Activated CD8-positive, alpha-beta T cell treated with anti-CD3 and anti-CD28 coated beads for 36 hours (primary cell): Measurements from ENCODE around the gene IGF2R. TPM values are rescaled to one million over a fixed set of nuclear protein-coding genes. Genes with fewer than 3 reads are reported as not detected.
"Not testable (repeated sequence)": the region's sequence is repeated elsewhere in the genome, so short reads cannot be mapped to it uniquely, and the experiment has no call there.

Experiments
- ATAC-seq: fragments of 200-7000 bp; cut with Tn5 transposase; one replicate; pipeline ENCODE4 v1.10.0; 2021; ENCODE audit warnings: mild to moderate bottlenecking, moderate library complexity
- CTCF ChIA-PET: fragments of 350-600 bp; sonication (Branson Sonifier 250); formaldehyde crosslinking; loops from one replicate; lab custom pipeline; 2021; ENCODE audit warnings: antibody characterized with exemption; lab: Charles Lee
- POLR2A ChIA-PET: fragments of 350-600 bp; sonication (Branson Sonifier 250); formaldehyde crosslinking; loops from one replicate; lab custom pipeline; 2021; ENCODE audit warnings: antibody characterized with exemption; lab: Charles Lee
- DNase-seq: peaks from one replicate; pipeline ENCODE4 v3.0.0-alpha.2; 2020
- H3K27ac Mint-ChIP-seq: one replicate; pipeline ENCODE4 v1.8.0; 2021; ENCODE audit warnings: mild to moderate bottlenecking, mixed read lengths
- H3K27me3 Mint-ChIP-seq: one replicate; pipeline ENCODE4 v1.8.0; 2021; ENCODE audit warnings: mixed read lengths
- H3K36me3 Mint-ChIP-seq: one replicate; pipeline ENCODE4 v1.8.0; 2021; ENCODE audit warnings: low read depth, mixed read lengths
- H3K4me1 Mint-ChIP-seq: one replicate; pipeline ENCODE4 v1.8.0; 2021; ENCODE audit warnings: low read depth, mixed read lengths
- H3K4me3 Mint-ChIP-seq: one replicate; pipeline ENCODE4 v1.8.0; 2021; ENCODE audit warnings: mild to moderate bottlenecking, moderate library complexity, mixed read lengths
- H3K9me3 Mint-ChIP-seq: one replicate; pipeline ENCODE4 v1.8.0; 2021; ENCODE audit warnings: mixed read lengths
- CTCF ChIP-seq: fragments of 200-600 bp; IDR thresholded peaks from one replicate; pipeline ENCODE4 v1.8.0; 2022; ENCODE audit warnings: antibody characterized with exemption, mild to moderate bottlenecking
- intact Hi-C: fragments of 100-400 bp; cut with micrococcal nuclease; formaldehyde crosslinking; loops from one replicate; pipeline ENCODE4 v1.10.0; 2022
- total RNA-seq, 2 experiments: library from RNA; stranded (reverse); gene quantifications; one replicate each; pipeline ENCODE4 v1.2.3, GENCODE V29; 2021

Gene IGF2R
- total RNA-seq, 2 experiments from 2014 or later, result 81.7 to 82.4 TPM

- Mint-ChIP-seq H3K4me3 (no peak overlapping the region), H3K4me1 (peaks cover 10% of the 10 kb centered on the region), H3K27me3 (no peaks in the 10 kb centered on the region), H3K36me3 (no peaks in the 10 kb centered on the region), H3K27ac (no peak overlapping the region), H3K9me3 (no peaks in the 10 kb centered on the region)
- intact Hi-C loops, result loop anchor here (1.0 to 5.0 kb wide), 2 partner anchors 317 to 393 kb away; no protein-coding TSS in a partner anchor
- ATAC-seq, result no peak
- POLR2A ChIA-PET, result interaction anchor here (1.3 kb wide), 1 partner anchor 12 kb away, joined by 4 read pairs; no protein-coding TSS in a partner anchor
- TF ChIP-seq CTCF, result no peak
- DNase-seq, result no peak
- CTCF ChIA-PET, result interaction anchor here (0.7 to 3.0 kb wide), 12 partner anchors 9 to 395 kb away, joined by 3 to 34 read pairs (median 4); partner anchors contain the start of gene MRPL18
These were observed 170.0 kb downstream of the IGF2R start for GRCh38 chr6:160138839-160139419.

- Mint-ChIP-seq H3K36me3 (no peaks in the 10 kb centered on the region), H3K27ac (no peak overlapping the region), H3K9me3 (peaks cover 2% of the 10 kb centered on the region), H3K4me3 (no peak overlapping the region), H3K27me3 (no peaks in the 10 kb centered on the region), H3K4me1 (peaks cover 10% of the 10 kb centered on the region)
- no peak for DNase-seq
- TF ChIP-seq CTCF, result no peak
- ChIA-PET POLR2A (no interaction called here), CTCF (interaction anchor here (1.2 kb wide), 1 partner anchor 349 kb away, joined by 3 read pairs; the partner anchor contains the start of gene MRPL18)
- intact Hi-C loops, result loop anchor here (5.0 kb wide), 1 partner anchor 393 kb away; no protein-coding TSS in a partner anchor
- peak; percentile 54 for ATAC-seq
These were observed 170.6 kb downstream of the IGF2R start for GRCh38 chr6:160139420-160139851.

GRCh38 chr6:160140493-160140892 is 171.6 kb downstream of the IGF2R start:
- H3K4me1 Mint-ChIP-seq, H3K36me3 Mint-ChIP-seq, POLR2A ChIA-PET, H3K27ac Mint-ChIP-seq, H3K27me3 Mint-ChIP-seq, H3K4me3 Mint-ChIP-seq, H3K9me3 Mint-ChIP-seq, ATAC-seq, DNase-seq, intact Hi-C loops: not testable (repeated sequence)
- CTCF ChIA-PET, result interaction anchor here (2.4 kb wide), 1 partner anchor 315 kb away, joined by 7 read pairs; no protein-coding TSS in a partner anchor

GRCh38 chr6:160141001-160141726 is 172.3 kb downstream of the IGF2R start:
- H3K4me1 Mint-ChIP-seq, result peaks cover 10% of the 10 kb centered on the region
- DNase-seq (no peak), ATAC-seq (no peak)
- H3K9me3 Mint-ChIP-seq, result peaks cover 2% of the 10 kb centered on the region
- no peaks in the 10 kb centered on the region for H3K27me3 Mint-ChIP-seq
- TF ChIP-seq CTCF, result no peak
- no peak overlapping the region for H3K4me3 Mint-ChIP-seq
- H3K36me3 Mint-ChIP-seq, result no peaks in the 10 kb centered on the region
- POLR2A ChIA-PET, result no interaction called here
- H3K27ac Mint-ChIP-seq, result no peak overlapping the region
- CTCF ChIA-PET, result interaction anchor here (2.4 kb wide), 1 partner anchor 314 kb away, joined by 7 read pairs; no protein-coding TSS in a partner anchor
- intact Hi-C loops, result no loop called here

- POLR2A ChIA-PET, result interaction anchor here (1.0 kb wide), 1 partner anchor 310 kb away, joined by 3 read pairs; no protein-coding TSS in a partner anchor
- DNase-seq, result no peak
- no peaks in the 10 kb centered on the region for H3K36me3 Mint-ChIP-seq
- no peak overlapping the region for H3K4me3 Mint-ChIP-seq
- H3K27me3 Mint-ChIP-seq, result no peaks in the 10 kb centered on the region
- H3K27ac Mint-ChIP-seq, result no peak overlapping the region
- peaks cover 2% of the 10 kb centered on the region for H3K9me3 Mint-ChIP-seq
- CTCF ChIA-PET, result interaction anchor here (1.2 to 2.4 kb wide), 2 partner anchors 79 to 313 kb away, joined by 3 to 7 read pairs; no protein-coding TSS in a partner anchor
- no peak for TF ChIP-seq CTCF
- intact Hi-C loops, result no loop called here
- H3K4me1 Mint-ChIP-seq, result peaks cover 10% of the 10 kb centered on the region
- no peak for ATAC-seq
These were observed 173.3 kb downstream of the IGF2R start for GRCh38 chr6:160142115-160142715.
